Kidney (tissue), 14 donors: ENCODE data around the gene COL6A6. TPM values are rescaled to one million over a fixed set of nuclear protein-coding genes. Genes with fewer than 3 reads are reported as not detected.

Experiments used
- DNase-seq, 5 donors: peaks; one replicate each; pipeline ENCODE4 v3.0.0-alpha.2; 2013 to 2020
- FAIRE-seq: peaks from 2 replicates; lab custom pipeline; 2012; peaks lifted over from hg19 to GRCh38; lab: Jason Lieb, UNC
- H3K27ac ChIP-seq, 2 donors: one replicate each; pipeline ENCODE4 v1.7.0; 2013; ENCODE audit warnings: low read depth in 2 of 2, low read length in 2 of 2, inconsistent platforms in 1 of 2
- H3K27me3 ChIP-seq: one replicate; pipeline ENCODE4 v1.7.1; 2013; ENCODE audit warnings: low read length, inconsistent platforms; ENCODE audit not compliant: control insufficient read depth, insufficient read depth
- H3K36me3 ChIP-seq, 3 donors: one replicate each; pipeline versions ENCODE4 v1.7.0 to v1.7.1; 2013; ENCODE audit warnings: low read length in 3 of 3, control low read depth in 1 of 3, inconsistent platforms in 1 of 3; ENCODE audit not compliant: insufficient read depth in 3 of 3, control insufficient read depth in 2 of 3
- H3K4me1 ChIP-seq, 3 donors: one replicate each; pipeline versions ENCODE4 v1.7.0 to v1.7.1; 2013; ENCODE audit warnings: low read length in 3 of 3, inconsistent platforms in 1 of 3, low read depth in 1 of 3; ENCODE audit not compliant: control insufficient read depth in 2 of 3, insufficient read depth in 2 of 3
- H3K4me3 ChIP-seq, 3 donors: one replicate each; pipeline versions ENCODE4 v1.7.0 to v1.8.1; 2013; ENCODE audit warnings: low read length in 3 of 3, control low read depth in 1 of 3, inconsistent platforms in 1 of 3
- H3K9ac ChIP-seq, 3 donors: one replicate each; pipeline versions ENCODE4 v1.7.0 to v1.7.1; 2013; ENCODE audit warnings: low read length in 3 of 3, control low read depth in 1 of 3, inconsistent platforms in 1 of 3
- H3K9me3 ChIP-seq, 3 donors: one replicate each; pipeline versions ENCODE4 v1.7.0 to v1.7.1; 2013; ENCODE audit warnings: low read length in 3 of 3, control low read depth in 1 of 3, inconsistent platforms in 1 of 3; ENCODE audit not compliant: control insufficient read depth in 2 of 3, insufficient read depth in 1 of 3
- CTCF ChIP-seq: IDR thresholded peaks from 3 replicates; pipeline ENCODE4 v1.5.1; 2012; ENCODE audit warnings: mild to moderate bottlenecking, moderate library complexity, borderline replicate concordance; ENCODE audit not compliant: insufficient read depth; ENCODE audit errors: extremely low read depth
- intact Hi-C: fragments of 100-400 bp; cut with DNase I; formaldehyde crosslinking; loops from one replicate; pipeline ENCODE4 v1.11.1; 2022
- polyA plus RNA-seq: library from polyadenylated mRNA; stranded (reverse); fragments of 350-450 nt; fragmentation: Illumina TruSeq; extraction: RNeasy Lipid Tissue Mini Kit (QIAGEN cat#74804); gene quantifications from one replicate; pipeline ENCODE4 v1.2.3, GENCODE V29; 2014; ENCODE audit warnings: low read depth, low replicate concordance; ENCODE audit not compliant: insufficient read depth
- total RNA-seq: library from RNA; stranded (reverse); fragmentation: NEBNext Ultra II Directional; extraction: Animal tissue kit (Norgen Biotek cat#: 25700); gene quantifications from one replicate; pipeline ENCODE4 v1.2.1, GENCODE V29; 2021
- donor health status: control.
- donor health status: control.
- donor health status: control.
- donor health status: control.
- donor health status: control.
- donor health status: DM: yes; HTN: yes; CAD: no.
- donor health status: Normal renal cell carcinoma (clear cell type).

Gene COL6A6
- total and polyA plus RNA-seq, 2 donors from 2014 or later: 0.25 TPM; not detected in 1

DNA sequence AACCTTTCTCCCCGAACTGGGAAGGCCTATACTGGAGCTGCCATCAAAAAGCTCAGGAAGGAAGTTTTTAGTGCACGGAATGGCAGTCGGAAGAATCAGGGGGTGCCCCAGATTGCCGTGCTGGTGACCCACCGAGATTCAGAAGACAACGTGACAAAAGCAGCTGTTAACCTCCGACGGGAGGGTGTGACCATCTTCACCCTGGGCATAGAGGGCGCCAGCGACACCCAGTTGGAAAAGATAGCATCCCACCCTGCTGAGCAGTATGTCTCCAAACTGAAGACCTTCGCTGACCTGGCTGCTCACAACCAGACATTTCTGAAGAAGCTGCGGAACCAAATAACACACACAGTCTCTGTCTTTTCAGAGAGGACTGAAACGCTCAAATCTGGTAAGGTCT lies 48.2 kb downstream of the COL6A6 start:
- H3K27ac ChIP-seq: no peak overlapping the region
- DNase-seq: no peak
- no peak for TF ChIP-seq CTCF
- no peaks in the 10 kb centered on the region for H3K36me3 ChIP-seq
- H3K27me3 ChIP-seq: no peaks in the 10 kb centered on the region
- FAIRE-seq: no peak
- H3K9ac ChIP-seq: no peak overlapping the region
- intact Hi-C loops: no loop called here
- no peak overlapping the region for H3K4me3 ChIP-seq
- no peaks in the 10 kb centered on the region for H3K9me3 ChIP-seq
- H3K4me1 ChIP-seq: no peaks in the 10 kb centered on the region

Other genes starting within 250 kb of the COL6A6 start
- 0.41 TPM for gene COL6A5, start 171.5 kb upstream of the COL6A6 start, total RNA-seq
- gene COL6A5, start 171.5 kb upstream of the COL6A6 start, polyA plus RNA-seq: not detected
- 32.7 TPM for gene PIK3R4, start 229.7 kb downstream of the COL6A6 start, total RNA-seq
- 22.5 TPM for gene PIK3R4, start 229.7 kb downstream of the COL6A6 start, polyA plus RNA-seq